A549 treated with Hydrocortisone at 1 μM for 4 hours (cell line): ENCODE data around the gene SCUBE3. TPM values are rescaled to one million over a fixed set of nuclear protein-coding genes. Genes with fewer than 3 reads are reported as not detected.

ENCODE experiments used
- total RNA-seq: library from RNA; stranded (reverse); fragments of 200-300 nt; extraction: Qiagen RNA extraction; gene quantifications from 5 replicates; pipeline ENCODE4 v1.2.3, GENCODE V29; 2022

SCUBE3 gene
- 0.02 to 0.09 TPM (median 0.05 TPM) in 5 replicates for total RNA-seq

GRCh38 chr6:35213824-35214756, at the start of gene SCUBE3:
Gene SCUBE3, plus strand, starts transcription at chr6:35213956. Its CDS starts 463 bp downstream, at chr6:35214419.

GRCh38 chr6:35259194-35259947, 45.6 kb downstream of the SCUBE3 start, which contains the start of gene ZNF76:
Gene ZNF76, plus strand, starts transcription at chr6:35259735. Its CDS starts 21,417 bp downstream, at chr6:35281152.

GRCh38 chr6:35297601-35298481, 84.1 kb downstream of the SCUBE3 start, which contains the start of gene DEF6:
Gene DEF6, plus strand, starts transcription at chr6:35297818. Its CDS starts 39 bp downstream, at chr6:35297857.

Other genes starting within 250 kb of the SCUBE3 start
- not detected in 5 replicates for gene TCP11, start 72.6 kb upstream of the SCUBE3 start, total RNA-seq
- gene ZNF76, start 45.8 kb downstream of the SCUBE3 start, total RNA-seq, result 7.5 to 10.1 TPM (median 9.8 TPM) in 5 replicates
- 0.07 to 0.26 TPM (median 0.09 TPM) in 3 of 5 replicates, not detected in the others for gene DEF6, start 83.9 kb downstream of the SCUBE3 start, total RNA-seq
- gene PPARD, start 128.6 kb downstream of the SCUBE3 start, total RNA-seq, result 4.9 to 6.6 TPM (median 5.6 TPM) in 5 replicates
- 3.3 to 3.9 TPM (median 3.7 TPM) in 5 replicates for gene FANCE, start 238.4 kb downstream of the SCUBE3 start, total RNA-seq